H1 (cell line): ENCODE data around the gene STXBP2.

Experiments
- ATF2 ChIP-seq: IDR thresholded peaks from 2 replicates; pipeline ENCODE4 v1.6.1; 2012; ENCODE audit warnings: low read length, inconsistent platforms
- CREB1 ChIP-seq: IDR thresholded peaks from 2 replicates; pipeline ENCODE4 v1.6.1; 2012; ENCODE audit warnings: inconsistent platforms
- FOSL1 ChIP-seq: IDR thresholded peaks from 2 replicates; pipeline ENCODE4 v1.6.1; 2011; ENCODE audit warnings: mild to moderate bottlenecking, low read depth, low read length, moderate library complexity; ENCODE audit not compliant: insufficient read depth
- GABPA ChIP-seq: IDR thresholded peaks from 2 replicates; pipeline ENCODE4 v1.6.1; 2011; ENCODE audit warnings: mild to moderate bottlenecking, low read length, moderate library complexity, borderline replicate concordance; ENCODE audit not compliant: insufficient read depth
- KDM1A ChIP-seq: fragments of 200-600, 300-600 bp; sonication (generic); IDR thresholded peaks from 2 replicates; pipeline ENCODE4 v1.7.1; 2016; ENCODE audit warnings: mild to moderate bottlenecking, low read length, borderline replicate concordance
- NRF1 ChIP-seq: IDR thresholded peaks from 2 replicates; pipeline ENCODE4 v1.6.1; 2011; ENCODE audit warnings: mild to moderate bottlenecking, low read depth, low read length, improper control_type of control experiment
- POLR2A ChIP-seq, 2 experiments: IDR thresholded peaks; 1 replicate in 1 of 2; 2 replicates in 1 of 2; pipeline ENCODE4 v1.6.1; 2011; ENCODE audit warnings: low read depth in 2 of 2, low read length in 2 of 2, mild to moderate bottlenecking in 2 of 2; ENCODE audit errors: control extremely low read depth in 1 of 2
- SRF ChIP-seq: IDR thresholded peaks from 2 replicates; pipeline ENCODE4 v1.6.1; 2011; ENCODE audit warnings: mild to moderate bottlenecking, low read depth, low read length, moderate library complexity
- TAF1 ChIP-seq: IDR thresholded peaks from 2 replicates; pipeline ENCODE4 v1.6.1; 2011; ENCODE audit warnings: mild to moderate bottlenecking, low read depth, low read length
- YY1 ChIP-seq: IDR thresholded peaks from 2 replicates; pipeline ENCODE4 v1.6.1; 2011; ENCODE audit warnings: low read depth, mild to moderate bottlenecking, low read length

DNA sequence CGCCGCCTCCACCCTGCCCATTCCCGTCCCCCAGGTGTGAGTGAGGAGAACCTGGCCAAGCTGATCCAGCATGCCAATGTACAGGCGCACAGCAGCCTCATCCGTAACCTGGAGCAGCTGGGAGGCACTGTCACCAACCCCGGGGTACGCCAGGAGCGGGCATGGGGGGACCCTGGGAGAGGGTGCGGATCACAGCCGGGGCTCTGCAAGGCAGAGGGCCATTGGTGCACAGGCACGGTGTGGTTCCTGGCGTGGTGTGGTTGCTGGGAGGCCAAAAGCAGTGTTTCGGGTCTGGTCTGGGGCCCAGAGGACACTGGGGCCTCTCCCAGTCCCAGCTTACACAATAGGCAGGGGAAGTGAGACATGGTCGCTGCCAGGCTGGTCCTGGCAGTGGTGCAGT, 8.3 kb downstream of the STXBP2 start:
- TF ChIP-seq FOSL1 (no peak), TAF1 (no peak), KDM1A (no peak), POLR2A (IDR thresholded peaks at IDR 0.05; ENCODE audit: control extremely low read depth in 1 of 2, low read depth in 2 of 2, low read length in 2 of 2) (no peak), YY1 (no peak), NRF1 (no peak), CREB1 (no peak), GABPA (no peak), SRF (no peak), ATF2 (no peak)
